ENCODE measurements around the gene FOXD2. TPM values are rescaled to one million over a fixed set of nuclear protein-coding genes. Genes with fewer than 3 reads are reported as not detected.
A peak's percentile ranks its signal among the peaks of the same experiment; 100 is the strongest.

The FOXD2 gene
- total and polyA plus RNA-seq, 2 experiments from 2014 or later: 1.0 to 1.6 TPM

DNA sequence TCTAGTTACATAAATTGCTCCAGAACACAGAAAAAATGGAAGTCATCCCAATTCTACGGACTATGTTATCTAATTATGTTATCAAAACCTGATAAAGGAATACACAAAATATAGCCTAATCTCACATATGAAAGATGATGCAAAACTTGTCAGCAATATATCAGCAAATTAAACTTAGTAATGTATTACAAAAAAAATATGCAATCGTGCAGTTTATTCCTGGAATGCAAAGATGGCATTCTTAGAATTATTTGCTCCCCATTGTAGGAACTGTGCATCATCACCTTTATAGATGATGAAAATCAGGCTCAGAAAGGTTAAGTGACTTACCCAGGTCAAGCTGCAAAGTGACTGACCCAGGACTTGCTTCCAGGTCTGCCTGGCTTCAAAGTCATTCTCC, 14.0 kb upstream of the FOXD2 start:
- Histone ChIP-seq H3K27ac (no peak overlapping the region), H3K79me2 (no peaks in the 10 kb centered on the region), H3K4me3 (no peak overlapping the region), H4K20me1 (ENCODE audit: insufficient read depth, poor library complexity, severe bottlenecking) (no peaks in the 10 kb centered on the region), H3K9me2 (replicated peaks; ENCODE audit: insufficient read depth) (no peaks in the 10 kb centered on the region), H3K4me2 (no peak overlapping the region), H3K27me3 (peaks cover 53% of the 10 kb centered on the region), H3K4me1 (ENCODE audit: insufficient read depth) (no peaks in the 10 kb centered on the region), H3K36me3 (replicated peaks; ENCODE audit: insufficient read depth, low read depth) (no peaks in the 10 kb centered on the region), H2AFZ (no peak overlapping the region), H3K9me3 (ENCODE audit: low read depth) (no peaks in the 10 kb centered on the region)
- DNase-seq (ENCODE audit: low spot score): no peak
- 48% methylated on average over 2 of the region's 2 CpGs for WGBS (ENCODE audit: low lambda C conversion rate, missing lambda C conversion rate)
- TF ChIP-seq EZH2 (IDR thresholded peaks at IDR 0.05; ENCODE audit: borderline replicate concordance): no peak
- no peak for TF ChIP-seq EZH2phosphoT487 (IDR thresholded peaks at IDR 0.05; ENCODE audit: low read depth, severe bottlenecking, unreplicated experiment)
- TF ChIP-seq, protein P1, sequence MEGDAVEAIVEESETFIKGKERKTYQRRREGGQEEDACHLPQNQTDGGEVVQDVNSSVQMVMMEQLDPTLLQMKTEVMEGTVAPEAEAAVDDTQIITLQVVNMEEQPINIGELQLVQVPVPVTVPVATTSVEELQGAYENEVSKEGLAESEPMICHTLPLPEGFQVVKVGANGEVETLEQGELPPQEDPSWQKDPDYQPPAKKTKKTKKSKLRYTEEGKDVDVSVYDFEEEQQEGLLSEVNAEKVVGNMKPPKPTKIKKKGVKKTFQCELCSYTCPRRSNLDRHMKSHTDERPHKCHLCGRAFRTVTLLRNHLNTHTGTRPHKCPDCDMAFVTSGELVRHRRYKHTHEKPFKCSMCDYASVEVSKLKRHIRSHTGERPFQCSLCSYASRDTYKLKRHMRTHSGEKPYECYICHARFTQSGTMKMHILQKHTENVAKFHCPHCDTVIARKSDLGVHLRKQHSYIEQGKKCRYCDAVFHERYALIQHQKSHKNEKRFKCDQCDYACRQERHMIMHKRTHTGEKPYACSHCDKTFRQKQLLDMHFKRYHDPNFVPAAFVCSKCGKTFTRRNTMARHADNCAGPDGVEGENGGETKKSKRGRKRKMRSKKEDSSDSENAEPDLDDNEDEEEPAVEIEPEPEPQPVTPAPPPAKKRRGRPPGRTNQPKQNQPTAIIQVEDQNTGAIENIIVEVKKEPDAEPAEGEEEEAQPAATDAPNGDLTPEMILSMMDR (IDR thresholded peaks at IDR 0.05; ENCODE audit: poor library complexity): no peak

DNA sequence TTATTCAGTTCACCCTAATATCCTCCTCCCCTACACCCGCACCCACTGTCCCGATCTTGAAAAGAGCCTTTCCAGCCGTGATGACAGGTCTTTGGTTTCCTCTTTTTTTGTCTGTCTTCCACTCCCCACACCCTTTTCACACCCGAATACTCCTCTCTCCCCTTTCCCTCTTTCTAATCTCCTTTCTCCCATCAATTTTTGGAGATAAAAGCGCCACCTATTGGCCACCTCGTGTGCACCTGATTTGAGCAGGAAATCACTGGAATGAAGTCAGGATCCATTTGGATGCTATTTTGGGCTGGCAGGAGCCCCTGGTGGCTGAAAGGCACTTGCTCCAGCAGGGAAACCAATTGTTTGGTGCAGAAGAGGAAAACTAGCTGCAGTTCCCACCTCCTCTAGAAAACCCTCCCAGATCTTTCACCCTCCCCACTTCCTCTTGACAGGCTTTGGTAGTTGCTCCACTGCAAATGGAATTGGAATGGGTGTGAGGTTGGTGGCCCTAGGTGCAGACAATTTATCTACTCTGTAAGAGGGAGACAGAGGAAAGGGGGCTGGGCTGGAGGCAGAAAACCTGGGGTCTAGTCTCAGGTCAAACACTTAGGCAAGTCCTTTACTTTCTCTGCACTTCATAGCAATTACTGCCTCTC, 13.4 kb upstream of the FOXD2 start:
- DNase-seq (ENCODE audit: low spot score): peak; percentile 66
- Histone ChIP-seq H3K27ac (no peak overlapping the region), H3K4me2 (no peak overlapping the region), H2AFZ (no peak overlapping the region), H3K79me2 (no peaks in the 10 kb centered on the region), H3K27me3 (peaks cover 53% of the 10 kb centered on the region), H3K9me2 (replicated peaks; ENCODE audit: insufficient read depth) (no peaks in the 10 kb centered on the region), H3K9me3 (ENCODE audit: low read depth) (no peaks in the 10 kb centered on the region), H3K4me1 (ENCODE audit: insufficient read depth) (no peaks in the 10 kb centered on the region), H3K4me3 (no peak overlapping the region), H4K20me1 (ENCODE audit: insufficient read depth, poor library complexity, severe bottlenecking) (no peaks in the 10 kb centered on the region), H3K36me3 (replicated peaks; ENCODE audit: insufficient read depth, low read depth) (no peaks in the 10 kb centered on the region)
- 10% methylated on average over 6 of the region's 6 CpGs for WGBS (ENCODE audit: low lambda C conversion rate, missing lambda C conversion rate)
- TF ChIP-seq EZH2 (IDR thresholded peaks at IDR 0.05; ENCODE audit: borderline replicate concordance) (no peak), EZH2phosphoT487 (IDR thresholded peaks at IDR 0.05; ENCODE audit: low read depth, severe bottlenecking, unreplicated experiment) (no peak)
- TF ChIP-seq, protein P1 (IDR thresholded peaks at IDR 0.05; ENCODE audit: poor library complexity): peak; percentile 84

DNA sequence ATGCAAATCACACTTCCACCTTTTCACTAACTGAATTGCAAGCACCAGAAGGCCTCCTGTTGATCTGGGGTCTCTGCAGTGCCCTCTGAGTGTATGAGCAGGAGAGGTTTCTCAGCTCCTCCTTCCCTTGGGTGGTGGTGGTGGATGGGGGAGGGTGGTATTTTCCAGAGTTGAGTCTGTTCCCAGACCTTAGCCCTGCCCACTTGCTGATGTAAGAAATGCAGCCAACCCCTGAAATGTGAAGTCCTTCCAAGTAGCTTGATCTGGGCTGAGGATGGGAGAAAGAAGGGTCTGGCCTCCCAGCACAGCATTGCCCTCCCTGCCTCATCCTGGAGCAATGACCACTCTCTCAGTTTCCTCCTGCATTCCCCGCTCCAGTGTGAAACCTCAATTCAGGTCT, 6.3 kb upstream of the FOXD2 start:
- Histone ChIP-seq H3K4me2 (no peak overlapping the region), H4K20me1 (ENCODE audit: insufficient read depth, poor library complexity, severe bottlenecking) (no peaks in the 10 kb centered on the region), H3K4me1 (ENCODE audit: insufficient read depth) (peaks cover 17% of the 10 kb centered on the region), H3K9me2 (replicated peaks; ENCODE audit: insufficient read depth) (no peaks in the 10 kb centered on the region), H3K9me3 (ENCODE audit: low read depth) (no peaks in the 10 kb centered on the region), H3K27me3 (peaks cover 84% of the 10 kb centered on the region), H3K27ac (no peak overlapping the region), H2AFZ (no peak overlapping the region), H3K36me3 (replicated peaks; ENCODE audit: insufficient read depth, low read depth) (no peaks in the 10 kb centered on the region), H3K4me3 (no peak overlapping the region), H3K79me2 (peaks cover 6% of the 10 kb centered on the region)
- TF ChIP-seq EZH2phosphoT487 (IDR thresholded peaks at IDR 0.05; ENCODE audit: low read depth, severe bottlenecking, unreplicated experiment) (no peak), EZH2 (IDR thresholded peaks at IDR 0.05; ENCODE audit: borderline replicate concordance) (no peak)
- TF ChIP-seq, protein P1 (IDR thresholded peaks at IDR 0.05; ENCODE audit: poor library complexity): no peak
- DNase-seq (ENCODE audit: low spot score): no peak
- 100% methylated on average over 1 of the region's 1 CpG for WGBS (ENCODE audit: low lambda C conversion rate, missing lambda C conversion rate)
